Fibroblast of lung (primary cell): ENCODE data around the gene CATSPERZ. TPM values are rescaled to one million over a fixed set of nuclear protein-coding genes. Genes with fewer than 3 reads are reported as not detected.

Experiments
- DNase-seq, 2 donors: peaks; one replicate each; pipeline versions ENCODE4 v3.0.0 to v3.0.0-alpha.2; 2010; ENCODE audit warnings: low read depth in 2 of 2
- H2AFZ ChIP-seq: 2 replicates; pipeline ENCODE4 v1.5.1; 2012; ENCODE audit warnings: low read length, control low read depth, inconsistent platforms
- H3K27ac ChIP-seq: 2 replicates; pipeline ENCODE4 v1.5.1; 2011; ENCODE audit warnings: low read length, control low read depth; ENCODE audit not compliant: insufficient read depth
- H3K27me3 ChIP-seq: 2 replicates; pipeline ENCODE4 v1.5.1; 2011; ENCODE audit warnings: mild to moderate bottlenecking, low read length; ENCODE audit not compliant: control insufficient read depth, insufficient read depth
- H3K36me3 ChIP-seq: 2 replicates; pipeline ENCODE4 v1.5.1; 2011; ENCODE audit warnings: low read length; ENCODE audit not compliant: control insufficient read depth, insufficient read depth
- H3K4me1 ChIP-seq: 2 replicates; pipeline ENCODE4 v1.5.1; 2011; ENCODE audit warnings: low read length; ENCODE audit not compliant: control insufficient read depth, insufficient read depth; ENCODE audit errors: extremely low read depth
- H3K4me2 ChIP-seq: 2 replicates; pipeline ENCODE4 v1.5.1; 2011; ENCODE audit warnings: low read length, control low read depth; ENCODE audit not compliant: insufficient read depth; ENCODE audit errors: extremely low read depth
- H3K4me3 ChIP-seq, 4 experiments: fragments of 200-600 bp in 1 of 4; sonication (generic) in 1 of 4; replicated peaks in 1 of 4; 2 replicates each; pipeline ENCODE4 v1.5.1; 2011 to 2016; ENCODE audit warnings: low read length in 4 of 4, low read depth in 3 of 4, mild to moderate bottlenecking in 3 of 4, control low read depth in 2 of 4, inconsistent platforms in 1 of 4, mixed read lengths in 1 of 4; ENCODE audit not compliant: insufficient read depth in 1 of 4; ENCODE audit errors: control extremely low read depth in 1 of 4
- H3K79me2 ChIP-seq: 2 replicates; pipeline ENCODE4 v1.5.1; 2012; ENCODE audit warnings: mild to moderate bottlenecking, low read length, inconsistent platforms; ENCODE audit not compliant: control insufficient read depth, insufficient read depth
- H3K9ac ChIP-seq: 2 replicates; pipeline ENCODE4 v1.5.1; 2011; ENCODE audit warnings: mild to moderate bottlenecking, low read length, control low read depth; ENCODE audit not compliant: insufficient read depth
- H3K9me3 ChIP-seq: 2 replicates; pipeline ENCODE4 v1.5.1; 2012; ENCODE audit warnings: low read depth, low read length; ENCODE audit not compliant: control insufficient read depth, insufficient read depth
- H4K20me1 ChIP-seq: 2 replicates; pipeline ENCODE4 v1.5.1; 2011; ENCODE audit warnings: low read length; ENCODE audit not compliant: control insufficient read depth, insufficient read depth; ENCODE audit errors: extremely low read depth
- EZH2 ChIP-seq: IDR thresholded peaks from 2 replicates; pipeline ENCODE4 v1.5.1; 2012; ENCODE audit warnings: low read length, control low read depth, mild to moderate bottlenecking; ENCODE audit errors: missing control alignments
- polyA plus RNA-seq, 2 donors: library from polyadenylated mRNA; depleted of rRNA in 1 of 2; stranded (reverse) in 1 of 2; unstranded in 1 of 2; fragments of >200 nt; gene quantifications; 2 replicates each; pipeline ENCODE4 v1.2.1, GENCODE V29; 2011 to 2012; ENCODE audit warnings: missing spikeins in 1 of 2
- total RNA-seq: library from RNA; depleted of rRNA; stranded (reverse); fragments of >200 nt; gene quantifications from 2 replicates; pipeline ENCODE4 v1.2.1, GENCODE V29; 2014
- TF ChIP-seq, protein P1 (sequence below), 2 donors: IDR thresholded peaks in 1 of 2; conservative IDR thresholded peaks in 1 of 2; 1 replicate in 1 of 2; 2 replicates in 1 of 2; pipeline ENCODE4 v1.5.1; 2011 to 2012; ENCODE audit warnings: low read length in 2 of 2, control low read depth in 1 of 2, inconsistent platforms in 1 of 2, low read depth in 1 of 2, mild to moderate bottlenecking in 1 of 2

CATSPERZ gene
- total and polyA plus RNA-seq, 2 donors (not counting 1 experiment from before 2014, with no cell fraction given), result 0.33 TPM; not detected in 1

- Histone ChIP-seq H3K27ac (no peak overlapping the region), H4K20me1 (no peaks in the 10 kb centered on the region), H2AFZ (no peak overlapping the region), H3K79me2 (no peaks in the 10 kb centered on the region), H3K27me3 (no peaks in the 10 kb centered on the region), H3K4me2 (no peak overlapping the region), H3K4me1 (peaks cover 19% of the 10 kb centered on the region), H3K9me3 (no peaks in the 10 kb centered on the region), H3K4me3 (no peak overlapping the region), H3K9ac (no peak overlapping the region), H3K36me3 (peaks cover 34% of the 10 kb centered on the region)
- TF ChIP-seq, protein P1, sequence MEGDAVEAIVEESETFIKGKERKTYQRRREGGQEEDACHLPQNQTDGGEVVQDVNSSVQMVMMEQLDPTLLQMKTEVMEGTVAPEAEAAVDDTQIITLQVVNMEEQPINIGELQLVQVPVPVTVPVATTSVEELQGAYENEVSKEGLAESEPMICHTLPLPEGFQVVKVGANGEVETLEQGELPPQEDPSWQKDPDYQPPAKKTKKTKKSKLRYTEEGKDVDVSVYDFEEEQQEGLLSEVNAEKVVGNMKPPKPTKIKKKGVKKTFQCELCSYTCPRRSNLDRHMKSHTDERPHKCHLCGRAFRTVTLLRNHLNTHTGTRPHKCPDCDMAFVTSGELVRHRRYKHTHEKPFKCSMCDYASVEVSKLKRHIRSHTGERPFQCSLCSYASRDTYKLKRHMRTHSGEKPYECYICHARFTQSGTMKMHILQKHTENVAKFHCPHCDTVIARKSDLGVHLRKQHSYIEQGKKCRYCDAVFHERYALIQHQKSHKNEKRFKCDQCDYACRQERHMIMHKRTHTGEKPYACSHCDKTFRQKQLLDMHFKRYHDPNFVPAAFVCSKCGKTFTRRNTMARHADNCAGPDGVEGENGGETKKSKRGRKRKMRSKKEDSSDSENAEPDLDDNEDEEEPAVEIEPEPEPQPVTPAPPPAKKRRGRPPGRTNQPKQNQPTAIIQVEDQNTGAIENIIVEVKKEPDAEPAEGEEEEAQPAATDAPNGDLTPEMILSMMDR (conservative IDR thresholded peaks at IDR 0.05 in 1 of 2, IDR thresholded peaks at IDR 0.05 in 1 of 2; ENCODE audit: low read depth in 1 of 2, low read length in 2 of 2), result no peak
- TF ChIP-seq EZH2, result no peak
- DNase-seq, result peak in 1 of 2 donors; percentile 23
Measured at GRCh38 chr11:64266339-64266738, 33.8 kb upstream of the CATSPERZ start.

- H3K27ac ChIP-seq, result no peak overlapping the region
Measured at GRCh38 chr11:64267207-64267945, 32.8 kb upstream of the CATSPERZ start.

More at GRCh38 chr11:64267207-64267945, 32.8 kb upstream of the CATSPERZ start:
- TF ChIP-seq, protein P1 (conservative IDR thresholded peaks at IDR 0.05 in 1 of 2, IDR thresholded peaks at IDR 0.05 in 1 of 2; ENCODE audit: low read depth in 1 of 2, low read length in 2 of 2), result no peak
- no peak for TF ChIP-seq EZH2
- DNase-seq, result no peak
- Histone ChIP-seq H3K4me3 (no peak overlapping the region), H2AFZ (no peak overlapping the region), H3K79me2 (peaks cover under 1% of the 10 kb centered on the region), H4K20me1 (no peaks in the 10 kb centered on the region), H3K9ac (no peak overlapping the region), H3K4me1 (peaks cover 24% of the 10 kb centered on the region), H3K9me3 (no peaks in the 10 kb centered on the region), H3K4me2 (no peak overlapping the region), H3K27me3 (no peaks in the 10 kb centered on the region), H3K36me3 (peaks cover 28% of the 10 kb centered on the region)
